GM12864 (cell line): Measurements from ENCODE around the gene CHERP.

Source experiments
- DNase-seq: peaks from one replicate; pipeline ENCODE4 v3.0.0-alpha.2; 2011; ENCODE audit warnings: low read depth
- H3K4me3 ChIP-seq: 2 replicates; pipeline ENCODE4 v1.5.1; 2011; ENCODE audit warnings: mild to moderate bottlenecking, low read depth, low read length, control low read depth
- CTCF ChIP-seq: IDR thresholded peaks from 2 replicates; pipeline ENCODE4 v1.5.1; 2011; ENCODE audit warnings: low read depth, mild to moderate bottlenecking, moderate library complexity, low read length, control low read depth, inconsistent platforms; ENCODE audit errors: missing control alignments

Gene CHERP

GRCh38 chr19:16522559-16523377 lies 19.5 kb downstream of the CHERP start:
- no peak for TF ChIP-seq CTCF
- no peak overlapping the region for H3K4me3 ChIP-seq
- no peak for DNase-seq

- DNase-seq, result no peak
- H3K4me3 ChIP-seq, result no peak overlapping the region
- no peak for TF ChIP-seq CTCF
Observed at GRCh38 chr19:16521715-16522289, 20.4 kb downstream of the CHERP start.

DNA sequence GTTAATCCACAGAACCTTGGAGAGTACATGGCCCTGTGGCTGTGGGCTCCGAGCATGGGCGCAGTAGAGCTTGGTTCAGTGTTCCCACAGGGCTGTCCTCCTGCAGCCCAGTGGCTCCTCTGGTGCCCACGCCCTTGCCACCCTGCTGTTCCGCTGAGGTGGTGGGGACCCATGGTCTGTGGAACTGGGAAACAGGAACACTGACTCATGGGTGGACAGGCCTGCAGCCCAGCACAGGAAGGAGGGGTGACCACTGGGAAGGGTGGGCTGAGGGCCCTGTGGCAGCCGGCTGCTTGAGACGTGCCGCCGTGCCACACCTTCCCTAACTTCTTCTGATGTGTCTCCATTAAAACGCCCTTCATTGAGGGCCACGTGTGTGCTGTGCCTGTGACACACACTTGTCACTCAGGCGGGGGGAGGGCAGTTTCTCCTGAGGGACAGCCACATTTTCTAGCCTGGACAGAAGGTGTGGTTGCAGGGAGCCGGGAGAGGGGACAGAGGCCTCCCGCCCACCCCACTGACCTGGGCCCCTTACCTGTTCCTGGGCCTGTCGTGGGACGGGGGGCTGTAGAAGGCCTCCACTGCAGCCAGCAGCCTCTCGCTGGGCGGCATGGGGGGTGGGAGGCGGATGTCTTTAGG lies 21.1 kb downstream of the CHERP start:
- no peak for DNase-seq
- TF ChIP-seq CTCF, result no peak
- H3K4me3 ChIP-seq, result no peak overlapping the region

- TF ChIP-seq CTCF, result no peak
- H3K4me3 ChIP-seq, result no peak overlapping the region
- no peak for DNase-seq
Observed at GRCh38 chr19:16520074-16520973, 21.9 kb downstream of the CHERP start.

GRCh38 chr19:16519230-16519687 lies 23.0 kb downstream of the CHERP start:
- TF ChIP-seq CTCF, result no peak
- H3K4me3 ChIP-seq, result no peak overlapping the region
- DNase-seq, result no peak

DNA sequence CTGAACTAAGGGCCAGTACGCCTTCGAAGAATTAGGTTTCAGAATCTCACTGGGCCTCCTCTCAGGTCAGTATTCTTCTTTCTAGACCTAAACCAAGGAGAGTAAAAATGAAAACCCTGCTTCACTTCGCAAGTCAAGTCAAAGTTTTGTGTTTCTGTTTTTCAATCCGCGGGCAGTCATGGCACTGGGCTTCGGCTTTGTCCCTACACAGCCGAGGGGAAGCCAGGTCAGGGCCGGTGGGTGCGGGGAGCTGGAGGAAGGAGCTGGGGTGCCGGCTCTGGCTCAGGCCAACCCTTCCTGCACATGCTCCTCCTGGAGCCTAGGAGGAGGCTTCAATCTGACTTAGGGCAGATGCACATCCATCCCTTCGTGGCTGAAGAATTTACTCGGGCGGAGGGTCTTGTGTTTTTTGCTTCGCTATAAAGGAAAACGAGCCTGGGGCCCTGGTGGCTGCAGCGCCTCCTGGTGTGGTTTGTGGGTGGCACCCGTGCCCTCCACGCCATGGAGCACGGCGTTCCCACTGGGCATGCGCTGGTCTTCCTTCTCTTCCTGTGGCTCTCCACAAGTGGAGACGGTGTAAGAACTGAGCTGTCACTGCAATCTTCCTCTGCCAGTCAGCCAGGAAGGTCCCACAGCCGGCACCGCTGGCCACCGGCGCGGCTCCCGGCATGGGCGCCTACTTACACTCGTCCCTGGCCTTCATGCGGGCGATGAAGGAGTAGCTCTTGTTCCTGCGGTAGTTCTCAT lies 23.6 kb downstream of the CHERP start:
- no peak for DNase-seq
- no peak for TF ChIP-seq CTCF
- no peak overlapping the region for H3K4me3 ChIP-seq
